NCI-H2171 treated with DMSO at 0.1 percent for 48 hours (cell line): ENCODE results near the gene THBS4.

Experiments
- DNase-seq: peaks from one replicate; lab custom pipeline; 2025; lab: John Stamatoyannopoulos, UW

Gene THBS4

DNA sequence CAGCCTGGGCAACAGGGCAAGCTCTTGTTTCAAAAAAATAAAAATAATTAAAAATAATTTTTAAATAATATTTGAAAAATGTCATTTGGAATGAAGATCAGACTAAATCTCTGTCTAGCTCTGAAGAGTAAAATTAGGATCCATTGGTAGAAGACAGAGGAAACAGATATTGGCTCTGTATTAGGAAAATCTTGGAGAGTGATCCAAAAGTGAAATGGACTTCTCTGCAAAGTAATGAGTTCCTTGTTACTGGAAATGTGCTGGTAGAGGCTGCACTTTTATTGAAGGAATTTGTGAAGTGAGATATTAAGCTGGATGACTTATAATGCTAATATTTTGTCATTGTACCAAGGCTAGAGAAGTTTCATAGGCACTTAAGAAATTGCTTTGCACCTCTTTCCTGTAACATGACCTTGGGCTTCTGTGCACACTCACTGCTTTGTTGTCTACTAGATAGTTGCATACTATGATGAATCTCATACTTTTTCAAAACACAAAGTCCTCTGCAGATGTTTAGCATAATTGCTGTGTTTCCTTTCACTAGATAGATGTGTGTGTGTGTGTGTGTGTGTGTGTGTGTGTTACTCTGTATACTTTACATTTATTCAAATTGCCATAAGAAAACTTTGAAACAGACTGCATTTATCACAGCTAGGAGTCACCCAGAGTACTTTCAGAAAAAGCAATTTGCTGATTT is 13.1 kb downstream of the THBS4 start:
- no peak for DNase-seq

DNA sequence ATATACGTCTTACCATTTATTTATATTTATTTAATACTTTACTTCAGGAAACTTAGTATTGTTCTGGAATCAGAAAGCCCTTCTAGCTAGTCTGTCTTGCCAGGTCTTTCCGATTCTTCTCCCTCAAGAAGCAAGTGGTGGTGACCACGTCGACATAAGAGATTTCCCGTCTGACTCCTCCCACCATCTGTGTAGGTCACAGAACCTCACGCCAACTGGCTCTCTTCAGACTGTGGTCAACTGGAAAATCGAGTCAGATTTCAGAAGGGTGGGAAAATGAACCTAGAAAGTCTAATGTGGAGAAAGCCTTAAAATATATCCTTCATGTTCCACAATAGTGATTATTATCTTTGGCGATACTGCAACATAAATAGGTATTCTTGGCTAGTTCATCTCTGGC is 17.3 kb downstream of the THBS4 start:
- no peak for DNase-seq

DNA sequence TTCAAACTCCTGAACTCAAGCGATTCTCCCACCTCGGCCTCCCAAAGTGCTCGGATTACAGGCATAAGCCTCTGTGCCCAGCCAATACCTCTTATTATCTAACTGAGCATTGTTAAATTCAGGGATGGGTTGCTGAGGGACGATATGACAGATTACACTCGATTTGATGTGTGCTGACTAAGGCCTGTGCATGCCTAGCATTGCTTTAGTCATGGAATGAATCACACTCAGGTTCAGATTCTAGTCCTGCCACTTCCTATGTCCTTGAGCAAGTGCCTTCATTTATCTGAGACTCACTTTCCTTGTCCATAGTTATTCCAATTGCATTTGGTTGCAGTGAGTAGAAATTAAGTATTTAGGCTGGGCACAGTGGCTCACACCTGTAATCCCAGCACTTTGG is 19.5 kb downstream of the THBS4 start:
- DNase-seq, result no peak

DNA sequence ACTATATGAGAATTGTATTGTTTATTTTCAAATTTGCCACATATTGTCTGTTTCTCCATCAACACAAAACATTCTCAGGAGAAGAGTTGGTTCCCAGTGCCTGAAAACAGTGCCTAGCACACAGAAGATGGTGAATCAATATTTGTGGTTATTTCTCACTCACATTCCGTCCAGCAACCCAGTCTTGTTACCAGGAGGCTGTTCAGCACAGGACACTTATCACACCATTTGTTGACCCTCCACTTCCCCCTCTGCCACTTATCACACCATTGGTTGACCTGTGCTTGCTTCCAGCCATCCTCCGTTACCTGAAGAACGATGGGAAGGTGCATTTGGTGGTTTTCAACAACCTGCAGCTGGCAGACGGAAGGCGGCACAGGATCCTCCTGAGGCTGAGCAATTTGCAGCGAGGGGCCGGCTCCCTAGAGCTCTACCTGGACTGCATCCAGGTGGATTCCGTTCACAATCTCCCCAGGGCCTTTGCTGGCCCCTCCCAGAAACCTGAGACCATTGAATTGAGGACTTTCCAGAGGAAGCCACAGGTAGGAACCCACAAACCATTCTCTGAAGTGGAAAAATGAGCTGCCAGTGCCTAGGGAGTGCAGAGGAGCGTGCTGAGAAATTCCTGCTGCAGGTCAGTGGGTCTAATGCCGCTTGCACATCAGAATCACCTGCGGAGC is 20.5 kb downstream of the THBS4 start:
- DNase-seq, result peak; percentile 90

DNA sequence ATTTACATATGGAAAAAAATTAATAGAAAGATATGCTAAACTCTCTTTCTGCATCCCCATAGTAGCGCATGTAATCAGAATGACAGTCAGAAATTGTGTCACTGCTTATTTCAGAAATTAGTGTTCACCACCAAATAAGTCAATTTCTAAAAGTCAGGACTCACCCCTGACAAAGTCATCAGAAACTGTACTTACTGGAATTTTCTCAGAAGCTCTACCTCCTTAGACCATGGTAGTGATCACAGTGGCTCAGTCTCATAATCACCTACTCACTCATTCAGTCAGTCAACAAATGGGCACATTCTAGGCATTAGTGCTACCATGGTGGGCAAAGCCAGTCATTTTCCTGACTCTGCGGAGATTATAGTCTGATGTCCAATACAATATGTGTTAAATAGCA is 22.0 kb downstream of the THBS4 start:
- no peak for DNase-seq

DNA sequence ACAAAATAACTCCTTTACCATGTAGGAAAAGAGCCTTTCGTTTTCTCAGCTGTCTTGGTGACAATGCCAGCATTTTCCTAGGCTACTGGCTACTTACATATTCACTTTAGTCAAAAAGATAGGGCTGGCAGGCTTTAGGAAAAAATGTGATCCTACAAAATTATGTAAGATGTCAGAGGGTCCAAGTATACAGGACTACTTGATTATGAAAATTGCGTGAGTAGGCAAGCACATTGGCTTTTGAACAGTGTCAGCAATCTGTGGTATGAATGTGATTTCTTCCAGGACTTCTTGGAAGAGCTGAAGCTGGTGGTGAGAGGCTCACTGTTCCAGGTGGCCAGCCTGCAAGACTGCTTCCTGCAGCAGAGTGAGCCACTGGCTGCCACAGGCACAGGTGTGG is 22.8 kb downstream of the THBS4 start:
- DNase-seq, result no peak

DNA sequence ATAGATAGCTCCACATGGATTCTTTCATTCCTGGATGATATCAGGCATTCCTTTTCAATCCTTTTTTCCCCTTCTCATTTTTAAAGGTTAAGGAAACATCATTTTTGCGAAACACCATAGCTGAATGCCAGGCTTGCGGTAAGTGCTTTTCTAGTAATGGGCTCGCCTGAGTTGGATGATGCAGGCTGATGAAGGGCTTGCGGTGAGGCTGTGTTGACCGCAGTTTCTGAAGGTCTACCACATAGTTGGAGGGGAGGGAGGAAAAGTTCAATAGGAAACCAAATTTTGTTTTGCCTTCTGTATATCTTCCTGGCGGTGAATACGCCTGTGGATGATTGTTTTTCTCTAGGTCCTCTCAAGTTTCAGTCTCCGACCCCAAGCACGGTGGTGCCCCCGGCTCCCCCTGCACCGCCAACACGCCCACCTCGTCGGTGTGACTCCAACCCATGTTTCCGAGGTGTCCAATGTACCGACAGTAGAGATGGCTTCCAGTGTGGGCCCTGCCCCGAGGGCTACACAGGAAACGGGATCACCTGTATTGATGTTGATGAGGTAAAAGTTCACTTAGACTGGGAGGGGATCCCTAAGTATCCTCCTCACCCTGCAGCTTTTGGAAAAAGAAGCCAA is 24.3 kb downstream of the THBS4 start:
- DNase-seq, result no peak

DNA sequence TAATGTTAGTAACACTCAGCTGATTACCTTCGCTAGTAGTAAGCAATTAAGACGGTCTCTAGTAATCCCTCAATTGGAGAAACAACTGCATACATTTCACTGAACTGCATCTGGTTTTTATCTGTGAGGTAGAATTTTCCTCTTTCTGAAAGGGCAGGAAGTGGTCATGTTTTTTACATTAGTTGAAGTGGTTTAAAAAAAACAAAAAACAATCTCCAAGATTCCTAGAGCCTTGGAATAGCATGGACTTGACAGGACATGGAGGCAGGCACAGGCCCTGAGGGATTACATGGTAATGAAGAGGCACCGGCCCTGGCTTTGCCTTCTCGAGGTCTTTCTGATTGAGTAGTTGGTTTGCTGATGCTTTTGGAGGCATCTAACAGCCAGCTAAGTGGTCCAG is 25.8 kb downstream of the THBS4 start:
- DNase-seq, result no peak

DNA sequence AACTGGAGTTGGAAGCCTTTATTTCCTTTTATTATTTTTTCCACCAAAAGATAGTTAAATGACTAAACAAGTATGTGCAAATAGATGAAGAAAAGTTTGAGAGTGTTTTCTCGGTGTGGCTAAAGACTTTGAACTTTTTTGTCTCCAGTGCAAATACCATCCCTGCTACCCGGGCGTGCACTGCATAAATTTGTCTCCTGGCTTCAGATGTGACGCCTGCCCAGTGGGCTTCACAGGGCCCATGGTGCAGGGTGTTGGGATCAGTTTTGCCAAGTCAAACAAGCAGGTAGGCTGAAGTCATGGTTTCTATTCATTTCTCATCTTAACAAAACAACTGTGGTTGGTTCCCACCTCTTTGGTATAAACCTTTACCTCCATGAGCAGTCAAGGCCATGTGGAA is 26.4 kb downstream of the THBS4 start:
- DNase-seq, result no peak

DNA sequence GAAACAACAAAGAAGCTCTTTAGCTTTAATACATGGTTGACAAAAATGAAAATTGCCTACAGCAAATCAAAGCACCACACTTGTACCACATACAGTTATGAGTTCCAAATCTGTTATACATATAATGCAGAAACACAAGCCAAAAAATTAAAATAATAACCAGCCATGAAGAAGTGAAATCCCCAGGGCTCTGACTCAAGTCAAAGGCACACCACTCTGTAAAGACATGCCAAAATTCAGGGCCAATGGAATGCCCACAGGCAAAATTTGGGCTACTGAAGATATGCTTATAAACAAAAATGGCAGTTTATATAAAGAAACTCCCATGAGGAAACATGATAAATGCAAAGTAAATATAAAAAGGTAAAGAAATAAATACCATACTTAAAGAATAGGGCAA is 29.0 kb downstream of the THBS4 start:
- no peak for DNase-seq

DNA sequence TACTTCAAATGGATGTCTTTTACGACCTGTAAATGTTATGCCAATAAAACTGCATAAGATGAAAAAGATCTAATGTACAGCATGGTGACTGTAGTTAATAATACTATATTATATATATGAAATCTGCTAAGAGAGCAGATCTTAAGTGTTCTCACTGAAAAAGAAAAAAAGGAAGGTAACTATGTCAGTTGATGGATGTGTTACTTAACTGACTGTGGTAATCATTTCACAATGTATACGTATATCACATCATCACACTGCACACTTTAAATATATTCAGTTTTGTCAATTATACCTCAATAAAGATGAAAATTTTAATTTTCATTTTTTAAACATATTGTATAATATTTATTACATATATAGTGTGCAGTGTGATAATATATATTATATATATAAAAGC is 31.9 kb downstream of the THBS4 start:
- no peak for DNase-seq

DNA sequence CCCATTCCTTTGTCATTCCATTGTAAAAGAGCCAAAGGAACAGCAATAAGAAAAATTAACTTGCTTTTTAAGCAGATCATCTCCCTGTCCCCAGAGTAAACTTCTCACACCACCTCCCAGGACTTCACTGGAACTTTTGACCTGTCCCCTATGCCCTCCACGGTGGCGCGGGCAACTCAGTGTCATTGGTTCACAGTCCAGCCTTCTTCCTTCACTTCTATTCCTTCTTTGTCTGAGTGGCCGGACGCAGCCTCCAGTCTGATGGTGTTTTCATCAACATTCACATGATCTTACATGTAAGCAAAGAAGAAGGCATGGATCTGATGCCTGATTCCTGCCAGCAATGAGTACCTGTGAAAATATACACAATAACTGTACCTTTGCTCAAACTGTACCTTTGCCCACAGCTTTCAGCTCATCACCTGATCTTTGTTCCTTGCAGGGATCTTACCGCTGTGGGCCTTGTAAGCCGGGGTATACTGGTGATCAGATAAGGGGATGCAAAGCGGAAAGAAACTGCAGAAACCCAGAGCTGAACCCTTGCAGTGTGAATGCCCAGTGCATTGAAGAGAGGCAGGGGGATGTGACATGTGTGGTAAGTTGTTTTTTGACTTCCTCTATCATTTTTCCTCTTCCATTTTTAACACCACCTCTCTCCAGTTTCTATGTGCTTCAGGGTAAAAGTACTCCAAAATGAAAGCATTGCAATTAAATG is 32.5 kb downstream of the THBS4 start:
- DNase-seq, result no peak

DNA sequence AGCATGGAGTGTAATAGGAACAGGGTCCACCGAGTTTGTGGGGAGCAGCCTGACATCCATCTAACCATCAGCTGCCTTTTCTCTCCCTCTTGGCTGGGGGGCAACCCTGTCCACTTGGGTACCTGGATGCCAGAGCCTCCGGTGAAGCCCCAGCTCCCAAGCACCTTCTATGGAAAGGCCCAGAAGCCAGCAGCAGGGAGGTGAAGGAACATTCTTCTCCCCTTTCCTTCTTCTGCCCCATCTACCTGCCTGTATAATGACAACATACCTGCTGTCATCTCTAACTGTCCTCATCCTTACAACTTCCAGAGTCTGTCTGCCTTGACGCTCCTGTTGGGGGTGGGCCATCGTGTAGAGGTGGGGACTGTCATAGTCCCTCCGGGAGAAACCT is 33.1 kb downstream of the THBS4 start:
- DNase-seq, result no peak

DNA sequence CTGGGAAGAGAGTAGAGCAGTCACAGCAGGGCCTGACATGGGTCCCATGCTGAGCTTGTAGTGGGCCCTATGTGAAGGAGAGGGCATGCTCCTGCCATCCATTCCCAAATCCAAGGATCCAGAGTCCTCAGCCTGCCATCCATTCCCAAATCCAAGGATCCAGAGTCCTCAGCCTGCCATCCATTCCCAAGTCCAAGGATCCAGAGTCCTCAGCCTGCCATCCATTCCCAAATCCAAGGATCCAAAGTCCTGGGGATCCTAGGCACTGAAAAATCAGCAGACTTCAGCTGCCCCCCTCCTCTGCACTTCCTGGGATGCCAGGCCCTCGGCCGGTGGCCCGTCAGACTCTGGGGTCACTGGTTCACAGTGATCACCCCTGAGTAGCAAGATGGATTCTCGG is 33.6 kb downstream of the THBS4 start:
- DNase-seq, result no peak

DNA sequence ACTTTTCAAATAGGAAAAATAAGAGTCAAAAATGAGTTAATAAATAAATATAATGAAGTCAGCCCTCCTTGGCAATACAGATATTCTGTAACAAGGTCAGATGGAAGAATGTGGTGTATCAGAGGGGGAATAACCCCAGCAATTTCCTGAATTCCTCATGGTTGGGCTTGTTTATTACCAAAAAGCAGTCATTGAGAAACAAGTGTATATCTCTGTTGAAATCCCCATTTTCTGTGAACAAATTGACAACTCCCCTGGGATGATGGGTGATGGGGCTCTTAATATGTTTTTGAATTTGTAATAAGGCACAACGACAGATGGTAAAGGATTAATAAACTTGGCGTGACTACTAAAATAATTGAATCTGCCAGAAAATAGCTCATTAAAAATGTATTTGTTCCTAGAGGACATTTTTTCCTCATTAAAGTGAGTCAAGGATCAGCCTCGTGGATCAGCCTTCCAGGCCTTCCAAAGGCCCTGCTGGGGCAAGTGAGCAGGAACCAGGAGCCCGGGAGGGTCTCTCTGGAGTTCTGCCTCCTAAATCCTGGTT is 34.2 kb downstream of the THBS4 start:
- DNase-seq, result peak; percentile 45

DNA sequence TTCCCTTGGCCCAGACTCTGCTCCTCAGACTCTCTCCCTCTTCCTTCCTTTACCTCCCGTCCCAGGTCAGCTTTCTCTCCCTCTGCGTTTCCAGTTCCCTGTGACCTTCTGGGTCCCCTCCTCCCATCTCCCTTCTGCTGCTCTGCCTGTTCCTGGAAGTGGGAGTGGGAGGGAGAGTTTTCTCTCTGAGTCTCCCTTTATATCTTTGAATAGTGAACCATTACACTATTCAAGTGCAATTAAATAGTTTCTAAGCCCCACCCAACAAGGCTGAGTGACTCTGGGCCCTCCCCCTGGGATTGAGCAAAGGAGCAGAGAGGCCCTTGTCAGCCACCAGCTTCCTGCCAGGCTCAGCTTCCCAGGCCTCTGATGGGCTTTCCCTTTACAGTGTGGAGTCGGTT is 34.8 kb downstream of the THBS4 start:
- DNase-seq, result no peak

DNA sequence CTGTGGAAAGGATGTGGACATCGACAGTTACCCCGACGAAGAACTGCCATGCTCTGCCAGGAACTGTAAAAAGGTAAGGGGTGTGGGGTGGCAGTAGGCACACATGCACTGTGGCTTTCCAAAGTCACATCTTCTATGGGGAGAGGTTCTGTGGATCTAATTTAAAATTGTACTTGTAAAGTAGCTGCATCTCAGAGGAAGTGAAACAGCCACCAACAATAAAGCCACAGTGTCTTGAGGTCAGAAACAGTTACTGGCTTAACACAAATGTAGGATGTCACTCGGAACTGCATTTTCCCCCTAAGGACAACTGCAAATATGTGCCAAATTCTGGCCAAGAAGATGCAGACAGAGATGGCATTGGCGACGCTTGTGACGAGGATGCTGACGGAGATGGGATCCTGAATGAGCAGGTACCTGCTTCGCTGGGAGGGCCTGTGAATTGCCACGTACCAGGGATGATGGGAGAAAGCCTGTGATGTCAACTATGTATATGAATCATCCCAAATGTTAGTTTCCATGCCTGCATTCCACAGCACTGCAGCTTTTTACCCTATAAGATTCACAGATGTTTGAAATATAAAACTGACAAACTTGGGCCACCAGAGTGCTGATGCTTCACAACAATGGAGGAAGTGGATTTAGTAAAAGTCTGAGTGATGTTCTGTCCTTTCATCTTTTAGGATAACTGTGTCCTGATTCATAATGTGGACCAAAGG is 35.3 kb downstream of the THBS4 start:
- DNase-seq, result no peak

DNA sequence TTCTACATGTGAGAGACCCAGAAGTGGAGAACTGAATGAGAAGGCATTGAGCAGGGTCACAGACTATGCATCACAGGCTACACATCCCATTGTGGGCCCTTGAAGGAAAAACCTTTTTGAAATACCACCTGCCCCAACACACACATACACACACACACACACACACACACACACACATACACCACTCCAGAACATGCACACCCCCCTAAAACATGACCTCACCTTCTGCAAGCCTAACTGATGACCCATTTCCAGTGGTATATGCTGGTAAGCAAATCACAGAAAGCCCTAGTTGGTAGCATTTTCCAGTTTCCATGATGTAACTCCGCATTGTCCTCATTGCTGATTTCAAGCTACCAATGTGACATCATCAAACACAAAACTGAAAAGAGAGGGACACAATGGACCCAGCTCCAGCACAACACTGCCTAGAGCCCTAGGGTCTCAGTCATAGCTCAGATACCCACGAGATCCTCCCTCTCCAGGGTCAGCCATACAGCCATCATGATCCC is 36.4 kb downstream of the THBS4 start:
- DNase-seq, result no peak

DNA sequence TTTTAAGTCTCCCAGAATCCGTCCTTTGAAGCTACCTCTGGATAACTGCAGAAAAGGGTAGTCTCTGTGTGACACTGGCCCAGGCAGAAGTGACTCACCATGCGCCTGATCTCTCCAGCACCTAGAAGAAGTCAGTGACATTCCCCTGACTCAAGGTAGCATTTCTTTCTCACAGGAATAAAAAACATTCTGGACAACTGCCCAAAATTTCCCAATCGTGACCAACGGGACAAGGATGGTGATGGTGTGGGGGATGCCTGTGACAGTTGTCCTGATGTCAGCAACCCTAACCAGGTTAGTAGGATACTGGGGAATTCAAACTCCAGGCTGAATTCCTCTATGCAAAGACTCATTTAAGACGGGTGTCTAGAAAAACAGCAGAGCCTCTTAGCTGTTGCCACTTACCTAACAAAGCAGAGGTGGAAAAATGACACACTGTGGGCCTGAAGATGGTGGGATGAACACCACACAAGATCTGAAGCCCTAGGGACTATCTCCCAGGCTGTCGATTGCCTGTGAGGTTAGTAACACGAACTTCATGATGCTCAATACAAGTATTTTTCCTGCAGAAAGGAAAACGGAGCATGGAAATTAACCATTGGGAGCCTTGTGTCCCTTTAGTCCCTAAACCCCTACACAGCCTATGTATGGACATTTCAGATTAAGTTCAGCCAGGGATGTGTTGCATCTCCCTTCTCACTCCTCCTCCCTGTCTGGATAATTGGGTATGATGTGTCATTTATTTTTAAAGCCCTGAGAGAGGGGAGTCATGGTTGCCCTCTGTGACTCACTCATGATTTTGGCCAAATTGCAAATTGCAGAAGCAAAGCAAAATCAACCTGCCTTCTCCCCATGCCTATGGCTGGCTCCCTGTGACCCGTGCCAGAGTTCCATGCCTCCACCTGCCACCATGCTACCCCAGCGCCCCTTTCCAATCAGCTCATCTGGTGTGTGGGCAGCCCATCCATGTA is 37.2 kb downstream of the THBS4 start:
- DNase-seq, result no peak
